GM18868 (cell line): ENCODE results near the gene TSC22D3.

ENCODE experiments used
- ATAC-seq: cut with Tn5 transposase; IDR thresholded peaks from one replicate; pipeline ENCODE4 v1.9.1; 2021; ENCODE audit warnings: mild to moderate bottlenecking, moderate library complexity; ENCODE audit not compliant: unreplicated experiment

Gene TSC22D3

DNA sequence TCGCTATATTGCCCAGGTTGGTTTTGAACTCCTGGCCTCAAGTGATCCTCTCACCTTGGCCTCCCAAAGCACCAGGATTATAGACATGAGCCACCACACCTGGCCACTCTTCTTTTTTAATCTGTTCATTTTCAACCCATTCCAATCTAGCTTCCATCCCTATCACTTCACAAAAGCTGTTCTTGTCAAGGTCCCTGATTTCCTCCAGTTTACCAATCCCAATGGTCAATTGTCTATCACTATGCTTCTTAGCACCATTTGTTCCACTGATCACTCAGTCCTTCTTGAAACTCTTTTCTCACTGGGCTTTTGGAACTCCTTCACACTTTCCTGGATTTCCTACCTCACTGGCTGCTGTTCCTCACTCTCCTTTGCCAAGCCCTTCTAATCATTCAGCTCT, 108.7 kb downstream of the TSC22D3 start:
- no peak for ATAC-seq
